Stimulated activated CD8-positive, alpha-beta memory T cell treated with anti-CD3 and anti-CD28 coated beads, Interleukin-7, amount 100 ng/mL, for 4 hours (primary cell): ENCODE results near the gene COL8A1.

Experiments
- DNase-seq, 2 donors: peaks; one replicate each; pipeline ENCODE4 v3.0.0-alpha.2; 2020; ENCODE audit warnings: low read depth in 2 of 2

Gene COL8A1

DNA sequence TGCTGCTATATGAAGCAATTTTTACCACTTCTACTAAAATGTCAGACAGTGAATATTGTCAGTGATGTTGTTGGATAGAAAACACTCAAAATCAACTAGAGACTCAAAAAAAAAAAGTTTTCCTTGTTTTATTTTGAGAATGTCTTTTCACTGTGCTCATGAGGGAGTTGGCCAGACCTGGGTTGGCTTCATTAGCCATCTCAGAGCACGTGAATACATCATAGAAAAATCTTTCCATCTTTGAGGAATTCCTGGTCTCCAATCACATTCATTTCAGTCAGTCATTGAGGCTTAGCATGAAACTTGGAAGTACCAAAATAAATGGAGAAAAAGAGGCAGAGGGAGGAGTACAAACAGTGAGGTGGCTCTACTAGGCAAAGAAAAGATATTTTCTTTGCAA is 121.6 kb downstream of the COL8A1 start:
- DNase-seq: no peak

DNA sequence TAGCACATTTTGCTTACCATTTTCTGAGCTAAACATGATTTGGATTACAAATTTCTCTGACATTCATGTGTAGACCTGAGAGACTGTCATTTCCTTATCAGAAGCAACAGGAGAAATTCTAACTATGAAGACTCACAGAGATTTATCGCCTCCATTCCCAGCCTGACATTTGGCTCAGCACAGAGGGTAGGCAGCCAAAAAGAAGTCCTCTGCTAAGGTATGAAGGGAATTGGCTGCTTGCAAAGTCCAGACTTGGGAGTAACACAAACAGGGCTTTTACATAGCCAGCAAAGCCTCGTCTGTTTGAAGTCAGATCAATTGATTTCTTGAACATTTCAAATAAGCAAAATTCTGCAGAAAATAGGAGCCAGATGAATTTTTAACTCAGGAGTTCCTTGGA is 122.2 kb downstream of the COL8A1 start:
- DNase-seq: no peak

DNA sequence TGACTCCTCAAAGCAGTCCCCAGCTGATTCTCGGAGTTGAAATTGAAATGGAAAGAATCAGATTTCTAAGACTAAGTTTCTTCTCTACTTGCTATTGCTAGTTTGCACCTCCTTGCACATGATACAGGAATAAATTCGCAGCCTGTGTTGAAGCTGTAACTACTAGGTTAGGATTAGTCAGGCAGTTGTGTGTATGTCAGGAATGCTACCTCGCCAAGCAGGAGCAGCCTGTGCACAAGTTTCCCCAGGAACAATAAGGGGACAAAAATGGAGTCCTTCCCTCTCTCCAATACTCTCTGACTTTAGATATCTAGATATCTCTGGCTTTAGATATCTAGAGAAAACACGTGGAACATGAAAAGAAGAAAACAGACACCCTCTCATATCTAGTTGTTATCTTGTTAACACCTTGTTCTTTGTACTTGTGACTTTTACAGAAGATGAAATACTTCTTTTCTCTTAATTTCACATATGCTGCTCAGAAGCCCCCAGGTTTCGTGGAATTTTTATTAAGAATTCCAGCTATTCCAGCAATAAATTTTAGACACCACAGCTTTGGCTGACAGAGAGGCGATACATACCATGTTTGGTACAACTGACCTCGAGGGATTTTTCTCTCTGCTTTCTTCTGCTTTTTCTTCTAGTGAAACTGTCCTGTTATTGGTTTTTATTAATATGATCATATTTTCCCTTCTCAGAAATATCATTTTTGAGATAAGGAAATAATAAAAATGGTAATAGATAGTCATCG is 123.2 kb downstream of the COL8A1 start:
- no peak for DNase-seq

DNA sequence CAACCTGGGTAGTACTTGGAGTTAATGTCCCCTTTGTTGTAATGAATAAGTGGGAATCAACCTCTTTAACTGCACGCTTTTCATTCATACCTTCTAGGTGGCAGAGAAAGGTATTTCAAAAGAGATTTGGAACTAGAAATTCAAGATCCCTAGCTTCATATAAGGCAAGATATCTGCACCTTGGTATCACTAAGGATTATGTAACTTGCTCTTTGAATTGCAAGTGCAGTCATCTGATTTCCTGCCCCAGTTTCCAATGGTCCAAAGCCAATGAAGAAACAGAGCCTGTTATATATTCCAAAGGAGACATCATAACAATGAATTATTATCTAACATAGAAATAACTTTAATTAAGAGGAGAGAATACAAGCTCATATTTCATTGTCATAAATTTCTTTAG is 124.5 kb downstream of the COL8A1 start:
- DNase-seq: no peak

DNA sequence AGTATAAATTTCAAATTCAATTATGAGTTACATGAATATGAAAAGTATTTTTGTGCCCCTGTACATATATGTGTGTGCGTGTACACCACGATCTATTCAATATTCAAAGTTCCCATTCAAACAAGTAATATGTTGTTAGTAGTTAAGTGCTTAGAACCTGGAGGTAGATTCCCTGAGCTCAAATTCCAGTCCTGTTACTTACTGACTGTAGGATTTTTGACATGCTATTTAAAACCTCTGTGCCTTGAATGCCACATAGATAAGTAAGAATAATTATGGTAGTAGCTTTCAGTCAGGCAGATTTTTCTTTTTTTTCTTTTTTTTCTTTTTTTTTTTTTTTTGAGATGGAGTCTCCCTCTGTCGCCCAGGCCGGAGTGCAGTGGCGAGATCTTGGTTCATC is 126.0 kb downstream of the COL8A1 start:
- DNase-seq: no peak

DNA sequence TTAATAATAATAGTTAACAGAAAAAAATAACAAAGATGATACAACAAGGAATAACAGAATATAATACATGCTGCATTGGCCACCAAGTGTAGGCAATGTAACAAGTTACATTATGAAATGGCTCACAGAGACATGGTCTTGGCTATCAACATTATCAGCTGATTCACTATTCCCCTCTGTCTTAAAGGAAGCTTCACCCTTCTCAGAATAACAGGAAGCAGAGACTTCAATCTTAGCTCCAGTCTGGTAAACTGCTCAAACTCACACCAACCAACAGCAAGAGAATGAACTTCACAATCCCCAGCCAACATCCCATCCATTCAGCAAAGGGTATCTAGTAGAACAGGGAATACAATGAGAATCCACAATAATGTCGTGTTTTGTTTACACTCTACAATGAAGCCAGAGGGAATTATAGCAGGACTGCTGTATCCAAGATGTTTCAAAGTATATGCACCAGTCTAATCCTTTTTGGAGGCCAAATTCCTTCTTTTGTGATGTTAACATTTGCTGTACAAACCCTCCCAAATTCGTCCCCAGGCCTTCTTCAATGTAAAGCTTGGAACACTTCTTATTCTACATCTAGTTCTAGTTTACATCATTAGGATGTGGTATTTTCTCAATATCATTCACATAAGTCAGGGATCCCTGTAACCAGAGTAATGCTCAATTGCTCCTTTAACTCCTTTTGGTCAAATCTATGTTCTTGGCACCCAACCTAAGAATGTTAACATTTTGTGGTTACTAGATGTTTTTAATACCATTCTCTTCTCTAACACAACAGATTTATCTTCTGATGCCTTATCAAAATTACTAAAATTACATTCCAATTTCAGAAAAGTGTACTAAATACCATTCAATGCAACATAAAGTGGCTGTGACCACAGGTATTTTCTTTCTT is 126.9 kb downstream of the COL8A1 start:
- DNase-seq: no peak

DNA sequence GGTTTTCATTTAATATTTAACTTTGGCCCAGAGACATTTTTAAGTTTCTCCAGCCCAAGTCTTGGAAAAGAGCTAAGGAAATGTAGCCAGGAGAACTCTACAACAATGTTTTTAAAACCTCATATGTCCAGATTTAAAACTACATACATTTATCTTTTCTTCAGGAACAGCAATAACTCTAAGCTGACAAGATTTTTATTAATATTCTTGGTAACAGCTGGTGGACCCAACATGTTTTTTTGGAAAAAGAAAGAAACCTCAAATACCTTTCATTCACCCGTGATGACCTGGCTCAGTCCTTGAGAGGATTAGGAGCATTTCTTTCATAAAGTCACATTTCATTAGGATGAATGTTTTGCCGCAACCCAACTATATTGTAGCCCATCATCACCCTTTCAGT is 128.9 kb downstream of the COL8A1 start:
- no peak for DNase-seq

DNA sequence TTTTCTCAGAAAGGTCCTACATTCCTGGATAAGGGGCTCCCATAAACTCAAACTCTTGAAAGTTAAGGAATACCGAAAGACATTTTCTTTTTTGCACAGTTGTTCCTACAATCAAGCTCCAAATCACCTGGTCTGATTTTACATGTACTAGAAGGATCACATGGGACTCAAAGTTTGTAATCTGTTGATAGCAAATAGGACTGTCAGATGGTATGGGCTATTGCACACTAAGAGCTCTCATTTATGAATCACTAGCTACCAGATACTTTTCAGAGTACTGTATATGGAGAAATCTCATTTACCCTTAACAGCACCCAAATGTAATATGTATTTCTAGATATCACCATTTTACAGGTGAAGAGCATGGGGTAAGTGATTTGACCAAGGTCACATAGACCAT is 129.7 kb downstream of the COL8A1 start:
- no peak for DNase-seq

DNA sequence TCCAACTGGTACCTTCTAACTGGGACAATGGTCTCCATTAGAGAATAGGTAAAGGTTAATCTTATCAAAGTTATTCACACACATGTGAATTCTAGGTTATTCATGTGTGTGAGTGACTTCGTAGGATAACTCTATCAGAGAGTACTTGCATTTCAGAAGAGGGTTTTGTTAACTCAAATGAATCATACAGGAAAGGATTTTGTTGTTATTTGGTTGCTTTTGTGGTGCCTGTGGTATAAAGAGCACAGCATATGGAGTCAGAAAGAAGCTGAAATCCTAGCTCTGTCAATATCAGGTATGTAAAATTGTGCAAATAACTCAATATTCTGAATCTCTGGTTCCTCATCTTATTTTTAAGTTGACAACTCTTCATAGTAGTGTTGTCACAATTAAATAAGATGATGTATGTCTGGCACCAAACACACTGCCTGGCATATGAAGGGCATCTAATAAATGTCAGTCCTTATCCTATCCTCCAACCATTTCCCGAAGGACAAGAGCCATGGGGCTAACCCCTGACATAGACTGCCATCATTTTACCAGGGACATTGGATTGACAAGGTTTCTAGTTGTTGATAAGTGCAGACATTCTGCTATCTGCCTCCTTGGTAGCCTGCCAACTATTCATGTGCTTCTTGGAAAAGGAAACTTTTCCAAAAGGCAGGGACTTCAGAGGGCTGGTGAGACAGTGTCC is 130.6 kb downstream of the COL8A1 start:
- DNase-seq: no peak

DNA sequence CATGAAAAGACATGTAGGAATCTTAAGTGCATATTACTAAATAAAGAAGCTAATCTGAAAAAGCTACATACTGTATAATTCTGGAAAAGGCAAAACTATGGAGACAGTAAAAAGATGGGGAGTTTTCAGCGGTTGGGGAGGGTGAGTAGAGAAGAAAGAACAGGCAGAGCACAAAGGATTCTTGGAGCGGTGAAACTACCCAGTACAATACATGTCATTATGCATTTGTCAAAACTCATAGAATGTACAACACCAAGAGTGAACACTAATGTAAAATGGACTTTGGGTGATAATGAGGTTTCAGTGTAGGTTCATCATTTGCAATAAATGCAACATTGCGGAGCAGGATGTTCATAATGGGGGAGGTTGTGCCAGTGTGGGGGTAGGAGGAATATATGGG is 133.8 kb downstream of the COL8A1 start:
- no peak for DNase-seq

DNA sequence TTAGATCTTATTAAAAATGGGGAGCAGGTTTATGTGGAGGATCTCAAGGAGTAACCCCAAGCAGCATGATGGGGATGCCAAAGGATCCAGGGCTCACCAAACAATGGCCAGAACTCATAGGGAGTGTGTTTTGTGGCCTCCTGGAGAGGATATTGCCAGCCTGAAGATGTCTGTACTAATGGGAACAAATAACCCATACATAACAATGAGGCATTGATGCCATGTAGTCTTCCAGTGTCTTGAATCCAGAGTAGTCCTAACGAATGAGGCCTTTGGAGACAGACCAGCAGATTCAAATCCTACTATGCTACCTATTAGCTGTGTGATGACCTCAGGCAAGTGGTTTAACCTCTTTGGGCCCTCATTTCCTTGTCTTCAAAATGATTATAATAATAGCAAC is 134.3 kb downstream of the COL8A1 start:
- DNase-seq: no peak

DNA sequence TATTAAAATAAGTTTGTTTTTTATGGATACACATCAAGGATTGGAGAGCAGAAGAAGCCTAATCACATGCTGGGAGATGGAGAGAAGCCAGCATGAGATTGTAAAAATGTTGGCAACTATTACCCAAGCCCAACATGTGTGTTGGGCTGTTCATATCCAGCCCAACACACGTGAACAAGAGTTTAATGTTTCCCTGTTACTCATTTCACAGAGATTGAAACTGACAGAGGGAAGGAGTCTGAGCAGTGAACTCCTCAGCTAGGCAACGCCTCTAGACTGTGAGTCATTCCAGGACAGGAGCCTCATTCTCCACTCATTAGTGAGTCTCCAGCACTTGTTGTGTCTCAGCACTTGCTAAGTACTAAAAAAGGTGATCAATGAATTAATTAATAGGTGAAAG is 136.1 kb downstream of the COL8A1 start:
- DNase-seq: no peak

DNA sequence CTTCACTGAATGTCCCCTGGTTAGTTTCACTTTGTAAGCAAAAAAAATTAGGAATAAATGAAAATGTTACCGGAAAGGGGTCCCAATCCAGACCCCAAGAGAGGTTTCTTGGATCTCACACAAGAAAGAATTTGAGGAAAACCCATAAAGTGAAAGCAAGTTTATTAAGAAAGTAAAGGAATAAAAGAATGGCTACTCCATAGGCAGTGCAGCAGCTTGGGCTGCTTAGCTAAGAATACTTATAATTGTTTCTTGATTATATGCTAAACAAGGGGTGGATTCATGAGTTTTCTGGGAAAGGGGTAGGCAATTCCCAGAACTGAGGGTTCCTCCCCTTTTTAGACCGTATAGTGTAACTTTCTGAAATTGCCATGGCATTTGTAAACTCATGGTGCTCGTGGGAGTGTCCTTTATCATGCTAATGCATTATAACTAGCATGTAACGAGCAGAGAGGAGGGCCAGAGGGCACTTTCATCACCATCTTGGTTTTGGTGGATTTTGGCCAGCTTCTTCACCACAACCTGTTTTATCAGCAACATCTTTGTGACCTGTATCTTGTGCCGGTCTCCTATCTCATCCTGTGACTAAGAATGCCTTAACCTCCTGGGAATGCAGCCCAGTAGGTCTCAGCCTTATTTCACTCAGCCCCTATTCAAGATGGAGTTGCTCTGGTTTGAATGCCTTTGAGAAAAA is 138.3 kb downstream of the COL8A1 start:
- DNase-seq: no peak

DNA sequence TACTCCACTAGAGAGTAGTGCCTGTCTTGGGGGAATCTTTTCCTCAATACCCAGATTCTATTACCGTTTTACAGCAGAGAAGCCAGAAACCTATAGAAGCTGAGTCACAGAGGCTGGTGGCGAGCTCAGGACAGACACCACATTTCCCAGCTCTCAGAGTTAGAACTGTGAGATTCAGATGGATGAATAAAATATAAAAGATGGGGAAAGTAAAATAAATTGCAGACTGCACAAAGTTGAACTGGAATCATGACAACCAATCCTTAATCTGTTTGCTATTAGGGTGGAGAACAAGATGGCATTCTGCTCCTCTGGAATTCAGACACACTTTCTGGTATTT is 138.8 kb downstream of the COL8A1 start:
- DNase-seq: no peak

DNA sequence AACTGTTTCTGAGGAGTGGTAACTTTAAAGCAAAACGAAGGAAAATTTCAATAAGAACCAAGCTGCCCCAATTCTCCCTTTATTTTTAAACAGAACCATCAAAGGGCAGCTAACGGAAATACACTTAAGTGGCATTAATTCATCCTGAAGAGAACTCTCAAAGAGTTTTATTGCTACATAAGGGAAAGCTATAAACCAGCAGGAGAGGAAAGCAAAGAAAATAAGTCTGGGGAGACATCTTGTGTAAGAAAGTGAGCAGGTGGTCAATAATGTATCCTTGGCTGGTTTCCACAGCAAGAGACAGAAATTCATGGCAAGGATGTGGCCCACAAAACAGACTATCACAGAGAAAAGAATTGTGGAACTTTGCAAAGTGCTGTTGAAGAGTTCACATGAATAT is 139.3 kb downstream of the COL8A1 start:
- DNase-seq: no peak

DNA sequence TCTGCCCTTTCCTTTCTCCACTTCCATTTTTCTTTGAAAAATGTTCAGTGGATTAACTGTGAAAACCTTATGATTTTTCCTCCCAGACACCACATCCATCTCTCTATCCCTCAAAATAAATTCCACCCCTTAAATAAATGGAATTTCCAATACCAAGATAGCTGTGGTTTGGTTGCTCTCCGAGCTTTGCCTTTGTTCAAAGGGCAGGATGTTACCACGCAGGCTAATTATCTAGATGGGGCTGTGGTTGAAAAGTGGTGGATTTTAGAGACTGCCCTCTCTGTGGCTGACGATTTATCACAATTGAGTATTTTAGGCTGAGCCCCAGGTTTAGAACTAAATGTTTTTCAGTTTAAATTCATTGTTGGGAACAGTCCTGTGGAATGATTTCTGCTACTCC is 142.4 kb downstream of the COL8A1 start:
- no peak for DNase-seq

DNA sequence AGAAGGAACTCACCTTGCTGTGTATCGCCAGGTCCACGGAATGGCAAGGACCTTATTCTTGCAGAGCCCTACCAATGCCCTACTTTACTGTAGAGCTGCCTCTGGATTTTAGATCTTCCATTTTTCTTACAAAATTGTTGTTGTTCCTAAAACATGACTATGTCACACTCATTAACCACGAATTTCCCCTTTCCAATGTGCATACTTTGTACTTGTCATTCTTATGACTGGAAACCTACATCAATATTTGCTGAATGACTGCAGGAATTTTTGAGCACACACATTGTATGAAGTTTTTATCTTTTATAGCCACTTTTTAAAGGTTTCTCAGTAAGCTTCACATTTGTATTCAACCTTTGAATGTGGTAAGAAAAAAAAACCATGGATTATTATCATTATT is 143.4 kb downstream of the COL8A1 start:
- DNase-seq: no peak

DNA sequence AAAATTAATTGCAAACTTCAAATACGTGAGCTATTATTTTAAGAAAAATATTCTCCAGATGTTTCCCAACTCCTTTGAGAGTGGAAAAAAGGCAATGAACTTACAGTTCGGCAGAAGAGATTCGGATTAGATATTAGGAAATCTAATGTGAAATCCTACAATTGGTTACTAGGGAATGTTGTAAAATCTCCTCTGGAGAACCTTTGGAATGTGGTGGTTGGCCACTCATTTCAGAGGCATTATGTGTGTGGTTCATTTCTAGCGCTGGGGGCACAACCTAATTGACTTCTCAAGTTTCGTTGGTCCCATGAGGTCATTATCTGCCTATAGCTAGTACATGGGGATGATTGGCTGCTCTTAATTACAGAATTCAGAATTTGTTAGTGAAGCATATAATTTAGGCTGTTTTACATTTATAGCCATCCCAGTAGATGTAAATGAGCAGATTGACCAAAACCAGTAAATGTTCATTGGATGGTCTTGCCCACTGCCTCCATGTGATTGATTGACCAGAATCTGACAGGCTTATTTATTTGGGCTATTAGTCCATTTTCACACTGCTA is 144.7 kb downstream of the COL8A1 start:
- no peak for DNase-seq

DNA sequence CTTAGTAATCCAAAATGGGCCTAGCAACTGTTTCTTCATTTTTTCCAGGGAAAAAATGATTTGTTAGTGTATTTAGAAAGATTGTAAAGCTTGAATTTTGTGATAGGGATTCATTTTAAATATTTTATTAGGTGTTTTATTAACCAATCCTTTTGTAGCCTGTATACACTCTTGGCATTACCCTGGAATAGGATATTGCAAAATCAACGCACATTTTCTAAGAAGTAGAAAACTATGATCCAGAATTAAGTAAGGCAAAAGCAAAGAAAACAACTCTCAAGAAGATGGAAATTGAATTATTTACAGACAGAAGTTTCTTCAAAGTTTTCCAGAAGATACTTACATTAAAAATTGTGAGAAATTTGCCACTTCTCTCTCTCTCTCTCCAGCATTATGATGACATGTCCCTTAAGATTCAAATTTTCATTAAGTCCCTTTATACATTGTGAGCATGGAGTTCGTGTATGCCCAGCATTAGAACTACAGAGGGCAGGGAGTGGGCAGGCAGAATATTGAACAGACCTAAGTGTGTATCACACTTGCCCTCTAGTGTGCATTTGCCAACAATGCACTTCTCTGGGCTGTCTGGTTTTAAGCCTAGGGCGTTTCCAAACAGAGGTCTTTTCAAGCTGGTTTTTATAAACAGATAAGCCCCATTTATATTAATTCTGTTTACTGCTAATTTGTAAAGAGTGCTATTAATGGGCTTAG is 150.8 kb downstream of the COL8A1 start:
- no peak for DNase-seq

DNA sequence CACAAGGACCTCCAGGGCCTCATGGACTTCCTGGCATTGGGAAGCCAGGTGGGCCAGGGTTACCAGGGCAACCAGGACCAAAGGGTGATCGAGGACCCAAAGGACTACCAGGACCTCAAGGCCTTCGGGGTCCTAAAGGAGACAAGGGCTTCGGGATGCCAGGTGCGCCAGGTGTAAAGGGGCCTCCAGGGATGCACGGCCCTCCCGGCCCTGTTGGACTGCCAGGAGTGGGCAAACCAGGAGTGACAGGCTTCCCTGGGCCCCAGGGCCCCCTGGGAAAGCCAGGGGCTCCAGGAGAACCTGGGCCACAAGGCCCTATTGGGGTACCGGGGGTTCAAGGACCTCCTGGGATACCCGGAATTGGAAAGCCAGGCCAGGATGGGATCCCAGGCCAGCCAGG is 156.1 kb downstream of the COL8A1 start:
- no peak for DNase-seq

DNA sequence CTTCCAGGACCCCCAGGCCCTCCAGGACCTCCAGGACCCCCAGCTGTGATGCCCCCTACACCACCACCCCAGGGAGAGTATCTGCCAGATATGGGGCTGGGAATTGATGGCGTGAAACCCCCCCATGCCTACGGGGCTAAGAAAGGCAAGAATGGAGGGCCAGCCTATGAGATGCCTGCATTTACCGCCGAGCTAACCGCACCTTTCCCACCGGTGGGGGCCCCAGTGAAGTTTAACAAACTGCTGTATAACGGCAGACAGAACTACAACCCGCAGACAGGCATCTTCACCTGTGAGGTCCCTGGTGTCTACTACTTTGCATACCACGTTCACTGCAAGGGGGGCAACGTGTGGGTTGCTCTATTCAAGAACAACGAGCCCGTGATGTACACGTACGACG is 157.2 kb downstream of the COL8A1 start:
- DNase-seq: no peak
